ENCODE data around the gene TPSG1.
"Not testable (repeated sequence)": the region's sequence is repeated elsewhere in the genome, so short reads cannot be mapped to it uniquely, and the experiment has no call there.

DNA sequence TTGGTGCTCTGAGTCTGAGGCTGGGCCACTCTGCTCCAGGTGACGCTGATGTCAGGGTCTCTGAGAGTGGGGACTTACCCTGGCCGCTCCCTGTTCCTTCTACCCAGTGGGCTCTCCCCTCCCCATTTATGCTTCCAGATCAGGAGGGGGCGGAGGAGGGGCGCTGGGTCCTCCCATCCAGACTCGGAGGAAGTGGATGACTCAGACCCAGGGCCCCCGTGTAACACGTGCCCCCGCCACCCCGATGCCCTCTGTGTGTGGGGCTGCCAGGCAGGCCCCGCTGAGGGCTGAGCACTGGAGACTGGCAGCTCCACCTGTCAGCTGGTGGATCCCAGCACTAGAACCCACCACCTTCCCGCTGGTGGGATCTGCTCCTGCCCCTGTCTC lies 5.0 kb upstream of the TPSG1 start, which contains the start of gene TPSB2:
- not testable (repeated sequence) for TF ChIP-seq EZH2 (IDR thresholded peaks at IDR 0.05; ENCODE audit: borderline replicate concordance, low read length)
- TF ChIP-seq, protein P1, sequence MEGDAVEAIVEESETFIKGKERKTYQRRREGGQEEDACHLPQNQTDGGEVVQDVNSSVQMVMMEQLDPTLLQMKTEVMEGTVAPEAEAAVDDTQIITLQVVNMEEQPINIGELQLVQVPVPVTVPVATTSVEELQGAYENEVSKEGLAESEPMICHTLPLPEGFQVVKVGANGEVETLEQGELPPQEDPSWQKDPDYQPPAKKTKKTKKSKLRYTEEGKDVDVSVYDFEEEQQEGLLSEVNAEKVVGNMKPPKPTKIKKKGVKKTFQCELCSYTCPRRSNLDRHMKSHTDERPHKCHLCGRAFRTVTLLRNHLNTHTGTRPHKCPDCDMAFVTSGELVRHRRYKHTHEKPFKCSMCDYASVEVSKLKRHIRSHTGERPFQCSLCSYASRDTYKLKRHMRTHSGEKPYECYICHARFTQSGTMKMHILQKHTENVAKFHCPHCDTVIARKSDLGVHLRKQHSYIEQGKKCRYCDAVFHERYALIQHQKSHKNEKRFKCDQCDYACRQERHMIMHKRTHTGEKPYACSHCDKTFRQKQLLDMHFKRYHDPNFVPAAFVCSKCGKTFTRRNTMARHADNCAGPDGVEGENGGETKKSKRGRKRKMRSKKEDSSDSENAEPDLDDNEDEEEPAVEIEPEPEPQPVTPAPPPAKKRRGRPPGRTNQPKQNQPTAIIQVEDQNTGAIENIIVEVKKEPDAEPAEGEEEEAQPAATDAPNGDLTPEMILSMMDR (IDR thresholded peaks at IDR 0.05; ENCODE audit: low read length): not testable (repeated sequence)
